RWPE2 (cell line): ENCODE results near the gene RP9.

Experiments used
- ATAC-seq: fragments of 200-7000 bp; cut with Tn5 transposase; 3 replicates; pipeline ENCODE4 v1.9.1; 2021; ENCODE audit warnings: low read depth
- DNase-seq: peaks from one replicate; pipeline ENCODE4 v3.0.0-alpha.2; 2020; ENCODE audit warnings: low spot score
- H3K27ac ChIP-seq: fragments of 450-650 bp; 2 replicates; pipeline ENCODE4 v1.5.1; 2017; ENCODE audit warnings: mild to moderate bottlenecking; ENCODE audit not compliant: poor library complexity, severe bottlenecking
- H3K27me3 ChIP-seq: fragments of 250-450 bp; sonication (Bioruptor Pico); 2 replicates; pipeline ENCODE4 v1.5.1; 2021; ENCODE audit warnings: mild to moderate bottlenecking, moderate library complexity; ENCODE audit not compliant: insufficient read depth, poor library complexity, severe bottlenecking
- H3K36me3 ChIP-seq: fragments of 250-450 bp; sonication (Bioruptor Pico); 2 replicates; pipeline ENCODE4 v1.5.1; 2020; ENCODE audit warnings: low read depth, mild to moderate bottlenecking, moderate library complexity
- H3K4me1 ChIP-seq: fragments of 250-450 bp; sonication (Bioruptor Pico); 2 replicates; pipeline ENCODE4 v1.5.1; 2021; ENCODE audit warnings: mild to moderate bottlenecking, moderate library complexity; ENCODE audit not compliant: insufficient read depth, poor library complexity, severe bottlenecking
- H3K4me3 ChIP-seq: fragments of 250-450 bp; sonication (Bioruptor Pico); 2 replicates; pipeline ENCODE4 v1.5.1; 2021; ENCODE audit warnings: mild to moderate bottlenecking, moderate library complexity; ENCODE audit not compliant: severe bottlenecking
- H3K9me3 ChIP-seq: fragments of 250-450 bp; sonication (Bioruptor Pico); 2 replicates; pipeline ENCODE4 v1.5.1; 2021; ENCODE audit warnings: mild to moderate bottlenecking, moderate library complexity; ENCODE audit not compliant: severe bottlenecking
- CTCF ChIP-seq: fragments of 450-650 bp; IDR thresholded peaks from one replicate; pipeline ENCODE4 v1.5.1; 2017; ENCODE audit warnings: mild to moderate bottlenecking, moderate library complexity; ENCODE audit not compliant: poor library complexity, severe bottlenecking

Gene RP9

GRCh38 chr7:33087356-33087755 is 21.8 kb downstream of the RP9 start:
- Histone ChIP-seq H3K4me1 (no peaks in the 10 kb centered on the region), H3K9me3 (no peaks in the 10 kb centered on the region), H3K36me3 (no peaks in the 10 kb centered on the region), H3K4me3 (no peak overlapping the region), H3K27me3 (no peaks in the 10 kb centered on the region), H3K27ac (no peak overlapping the region)
- ATAC-seq (no peak), DNase-seq (no peak)
- no peak for TF ChIP-seq CTCF

GRCh38 chr7:33079763-33080690 is 29.2 kb downstream of the RP9 start:
- no peak overlapping the region for H3K4me3 ChIP-seq
- no peak overlapping the region for H3K27ac ChIP-seq
- no peak for DNase-seq
- no peaks in the 10 kb centered on the region for H3K36me3 ChIP-seq
- no peaks in the 10 kb centered on the region for H3K4me1 ChIP-seq
- ATAC-seq, result no peak
- H3K27me3 ChIP-seq, result no peaks in the 10 kb centered on the region
- H3K9me3 ChIP-seq, result no peaks in the 10 kb centered on the region
- TF ChIP-seq CTCF, result no peak

- Histone ChIP-seq H3K36me3 (no peaks in the 10 kb centered on the region), H3K4me1 (no peaks in the 10 kb centered on the region), H3K4me3 (no peak overlapping the region), H3K27ac (no peak overlapping the region), H3K9me3 (no peaks in the 10 kb centered on the region), H3K27me3 (no peaks in the 10 kb centered on the region)
- ATAC-seq (no peak), DNase-seq (no peak)
- TF ChIP-seq CTCF, result no peak
Measured at GRCh38 chr7:33079096-33079495, 30.1 kb downstream of the RP9 start.

- DNase-seq, result no peak
Measured at GRCh38 chr7:33076737-33077136, 32.5 kb downstream of the RP9 start.

More at GRCh38 chr7:33076737-33077136, 32.5 kb downstream of the RP9 start:
- no peak overlapping the region for H3K4me3 ChIP-seq
- H3K4me1 ChIP-seq, result no peaks in the 10 kb centered on the region
- H3K27me3 ChIP-seq, result no peaks in the 10 kb centered on the region
- no peak for ATAC-seq
- H3K27ac ChIP-seq, result no peak overlapping the region
- H3K9me3 ChIP-seq, result no peaks in the 10 kb centered on the region
- H3K36me3 ChIP-seq, result no peaks in the 10 kb centered on the region
- TF ChIP-seq CTCF, result no peak
